Neuronal stem cell (in vitro differentiated cells): ENCODE data around the gene PRIM1.

Experiments used
- DNase-seq: peaks from one replicate; pipeline ENCODE4 v3.0.0-alpha.2; 2013; ENCODE audit warnings: low spot score
- H2AFZ ChIP-seq: one replicate; pipeline ENCODE4 v1.6.1; 2013; ENCODE audit warnings: mild to moderate bottlenecking, low read length, inconsistent platforms
- H2AK5ac ChIP-seq: 2 replicates; pipeline ENCODE4 v1.6.1; 2013; ENCODE audit warnings: low read depth, mild to moderate bottlenecking, inconsistent platforms, low read length, moderate library complexity, mixed read lengths
- H2BK120ac ChIP-seq: 2 replicates; pipeline ENCODE4 v1.6.1; 2013; ENCODE audit warnings: low read depth, mild to moderate bottlenecking, inconsistent platforms, low read length, moderate library complexity, mixed read lengths
- H2BK12ac ChIP-seq: one replicate; pipeline ENCODE4 v1.6.1; 2013; ENCODE audit warnings: low read length, inconsistent platforms
- H2BK15ac ChIP-seq: 2 replicates; pipeline ENCODE4 v1.6.1; 2013; ENCODE audit warnings: mild to moderate bottlenecking, low read length, inconsistent platforms, mixed read lengths
- H2BK5ac ChIP-seq: one replicate; pipeline ENCODE4 v1.6.1; 2013; ENCODE audit warnings: inconsistent platforms, mild to moderate bottlenecking, low read length, moderate library complexity
- H3K14ac ChIP-seq: one replicate; pipeline ENCODE4 v1.6.1; 2013; ENCODE audit warnings: low read length, inconsistent platforms
- H3K18ac ChIP-seq: 2 replicates; pipeline ENCODE4 v1.6.1; 2013; ENCODE audit warnings: low read length, inconsistent platforms
- H3K23ac ChIP-seq: 2 replicates; pipeline ENCODE4 v1.6.1; 2013; ENCODE audit warnings: low read depth, mild to moderate bottlenecking, mixed read lengths, low read length, inconsistent platforms; ENCODE audit not compliant: poor library complexity
- H3K27ac ChIP-seq: replicated peaks from 3 replicates; pipeline ENCODE4 v1.5.1; 2013; ENCODE audit warnings: low read length, inconsistent platforms
- H3K27me3 ChIP-seq, 3 experiments: 2 replicates each; pipeline ENCODE4 v1.6.1; 2013; ENCODE audit warnings: low read length in 3 of 3, mild to moderate bottlenecking in 2 of 3, inconsistent platforms in 1 of 3, low read depth in 1 of 3, mixed read lengths in 1 of 3, moderate library complexity in 1 of 3; ENCODE audit not compliant: control insufficient read depth in 3 of 3, insufficient read depth in 3 of 3
- H3K36me3 ChIP-seq, 2 donors: replicated peaks in 1 of 2; 2 replicates each; pipeline ENCODE4 v1.6.1; 2013; ENCODE audit warnings: low read length in 2 of 2; ENCODE audit not compliant: control insufficient read depth in 2 of 2, insufficient read depth in 2 of 2
- H3K4ac ChIP-seq: 2 replicates; pipeline ENCODE4 v1.6.1; 2013; ENCODE audit warnings: inconsistent platforms, mild to moderate bottlenecking, low read length, moderate library complexity
- H3K4me1 ChIP-seq, 2 donors: 1 replicate in 1 of 2; 2 replicates in 1 of 2; pipeline ENCODE4 v1.6.1; 2013; ENCODE audit warnings: low read length in 2 of 2, low read depth in 1 of 2; ENCODE audit not compliant: control insufficient read depth in 2 of 2, insufficient read depth in 1 of 2
- H3K4me2 ChIP-seq: one replicate; pipeline ENCODE4 v1.6.1; 2013; ENCODE audit warnings: mild to moderate bottlenecking, low read length, inconsistent platforms; ENCODE audit not compliant: insufficient read depth, poor library complexity, severe bottlenecking
- H3K4me3 ChIP-seq, 2 donors: 2 replicates each; pipeline ENCODE4 v1.5.1; 2013; ENCODE audit warnings: low read length in 2 of 2, mild to moderate bottlenecking in 2 of 2, inconsistent platforms in 1 of 2, moderate library complexity in 1 of 2
- H3K79me1 ChIP-seq: one replicate; pipeline ENCODE4 v1.6.1; 2013; ENCODE audit warnings: low read depth, mild to moderate bottlenecking, inconsistent platforms, low read length, moderate library complexity
- H3K9ac ChIP-seq: one replicate; pipeline ENCODE4 v1.6.1; 2013; ENCODE audit warnings: mild to moderate bottlenecking, low read depth, low read length, inconsistent platforms; ENCODE audit not compliant: poor library complexity
- H3K9me3 ChIP-seq, 2 donors: replicated peaks in 1 of 2; 2 replicates each; pipeline versions ENCODE3 to v1.6.1; 2013; ENCODE audit warnings: low read length in 2 of 2, mild to moderate bottlenecking in 2 of 2, inconsistent platforms in 1 of 2, low read depth in 1 of 2, mixed read lengths in 1 of 2, moderate library complexity in 1 of 2; ENCODE audit not compliant: control insufficient read depth in 2 of 2, insufficient read depth in 1 of 2
- H4K8ac ChIP-seq: one replicate; pipeline ENCODE4 v1.6.1; 2013; ENCODE audit warnings: low read depth, mild to moderate bottlenecking, inconsistent platforms, low read length, moderate library complexity
- H4K91ac ChIP-seq: one replicate; pipeline ENCODE4 v1.6.1; 2013; ENCODE audit warnings: low read length, low read depth, mild to moderate bottlenecking, inconsistent platforms; ENCODE audit not compliant: poor library complexity
- WGBS, 2 donors: extraction: QIAGEN DNeasy Blood & Tissue Kit; methylation state at CpG; one replicate each; pipeline ENCODE4 v1.1.7; 2013; ENCODE audit warnings: missing lambda C conversion rate in 2 of 2, mixed read lengths in 1 of 2; ENCODE audit not compliant: insufficient read length in 2 of 2, insufficient replicate concordance in 1 of 2; ENCODE audit errors: extremely low coverage in 2 of 2; 5-methylcytosine and 5-hydroxymethylcytosine counted together

Gene PRIM1

GRCh38 chr12:56716933-56717880, 34.9 kb downstream of the PRIM1 start:
- peaks cover 52 to 87% of the 10 kb centered on the region in 2 donors for H3K36me3 ChIP-seq

GRCh38 chr12:56716458-56716857, 35.7 kb downstream of the PRIM1 start:
- Histone ChIP-seq H3K36me3 (peaks cover 48 to 87% of the 10 kb centered on the region in 2 donors), H2AK5ac (no peak overlapping the region), H3K14ac (no peak overlapping the region), H3K18ac (no peak overlapping the region), H3K4me3 (no peak overlapping the region), H3K4ac (no peak overlapping the region), H3K9ac (no peak overlapping the region), H2BK120ac (no peak overlapping the region), H3K4me1 (peaks cover 0 to 10% of the 10 kb centered on the region in 2 donors), H3K27me3 (no peaks in the 10 kb centered on the region), H3K27ac (no peak overlapping the region), H2BK12ac (no peak overlapping the region), H2BK5ac (no peak overlapping the region), H3K4me2 (no peak overlapping the region), H2AFZ (no peak overlapping the region), H2BK15ac (no peak overlapping the region), H3K23ac (no peak overlapping the region), H3K9me3 (no peaks in the 10 kb centered on the region), H4K91ac (no peak overlapping the region), H3K79me1 (peaks cover 2% of the 10 kb centered on the region), H4K8ac (no peak overlapping the region)
- WGBS, 2 donors, result no CpG with 5 or more reads among the region's 1 CpG
- no peak for DNase-seq

More at GRCh38 chr12:56716933-56717880, 34.9 kb downstream of the PRIM1 start:
- no peak overlapping the region for H4K8ac ChIP-seq
- H3K4me1 ChIP-seq, result peaks cover 6 to 15% of the 10 kb centered on the region in 2 donors
- H2BK5ac ChIP-seq, result no peak overlapping the region
- no peak overlapping the region for H3K9ac ChIP-seq
- DNase-seq, result no peak
- H2AFZ ChIP-seq, result no peak overlapping the region
- no peak overlapping the region for H2AK5ac ChIP-seq
- H3K27me3 ChIP-seq, result no peaks in the 10 kb centered on the region
- no peak overlapping the region for H2BK15ac ChIP-seq
- H3K79me1 ChIP-seq, result peaks cover 2% of the 10 kb centered on the region
- H3K4me3 ChIP-seq, result no peak overlapping the region
- H2BK120ac ChIP-seq, result no peak overlapping the region
- H3K4me2 ChIP-seq, result no peak overlapping the region
- H3K18ac ChIP-seq, result no peak overlapping the region
- WGBS, 2 donors, result no CpG with 5 or more reads among the region's 4 CpGs
- no peaks in the 10 kb centered on the region for H3K9me3 ChIP-seq
- H2BK12ac ChIP-seq, result no peak overlapping the region
- no peak overlapping the region for H4K91ac ChIP-seq
- no peak overlapping the region for H3K4ac ChIP-seq
- H3K27ac ChIP-seq, result no peak overlapping the region
- no peak overlapping the region for H3K14ac ChIP-seq
- H3K23ac ChIP-seq, result no peak overlapping the region

- Histone ChIP-seq H3K4me1 (peaks cover 0 to 6% of the 10 kb centered on the region in 2 donors), H3K27ac (no peak overlapping the region), H3K23ac (no peak overlapping the region)
Measured at GRCh38 chr12:56715798-56716197, 36.3 kb downstream of the PRIM1 start.

GRCh38 chr12:56714431-56714929, 37.6 kb downstream of the PRIM1 start:
- no peak overlapping the region for H3K4me2 ChIP-seq
- no peak overlapping the region for H3K9ac ChIP-seq
- no peaks in the 10 kb centered on the region for H3K9me3 ChIP-seq
- no peak overlapping the region for H2AK5ac ChIP-seq
- H3K27me3 ChIP-seq, result no peaks in the 10 kb centered on the region
- no peak overlapping the region for H4K91ac ChIP-seq
- no peak overlapping the region for H2BK15ac ChIP-seq
- H3K36me3 ChIP-seq, result peaks cover 35 to 73% of the 10 kb centered on the region in 2 donors
- no peak overlapping the region for H3K18ac ChIP-seq
- no peak overlapping the region for H3K4me3 ChIP-seq
- H3K79me1 ChIP-seq, result no peaks in the 10 kb centered on the region
- no peak overlapping the region for H2BK12ac ChIP-seq
- no peak overlapping the region for H3K14ac ChIP-seq
- no peak for DNase-seq
- H2BK5ac ChIP-seq, result no peak overlapping the region
- no CpG with 5 or more reads among the region's 2 CpGs for WGBS, 2 donors
- H3K4ac ChIP-seq, result no peak overlapping the region
- no peak overlapping the region for H4K8ac ChIP-seq
- H3K23ac ChIP-seq, result no peak overlapping the region
- H3K27ac ChIP-seq, result no peak overlapping the region
- H2AFZ ChIP-seq, result no peak overlapping the region
- no peaks in the 10 kb centered on the region for H3K4me1 ChIP-seq
- H2BK120ac ChIP-seq, result no peak overlapping the region

More at GRCh38 chr12:56715798-56716197, 36.3 kb downstream of the PRIM1 start:
- Histone ChIP-seq H3K36me3 (peaks cover 44 to 86% of the 10 kb centered on the region in 2 donors), H3K4ac (no peak overlapping the region), H3K18ac (no peak overlapping the region), H2AFZ (no peak overlapping the region), H2AK5ac (no peak overlapping the region), H4K8ac (no peak overlapping the region), H3K4me2 (no peak overlapping the region), H3K79me1 (peaks cover 2% of the 10 kb centered on the region), H3K14ac (no peak overlapping the region), H4K91ac (no peak overlapping the region), H2BK5ac (no peak overlapping the region), H3K27me3 (no peaks in the 10 kb centered on the region), H3K9ac (no peak overlapping the region), H2BK15ac (no peak overlapping the region), H2BK120ac (no peak overlapping the region), H2BK12ac (no peak overlapping the region), H3K4me3 (no peak overlapping the region), H3K9me3 (no peaks in the 10 kb centered on the region)
- no peak for DNase-seq
- WGBS, 2 donors, result no CpG with 5 or more reads among the region's 8 CpGs
